RKO (cell line): ENCODE measurements around the gene CCNG2.

ENCODE experiments used
- DNase-seq: peaks from one replicate; pipeline ENCODE4 v3.0.0-alpha.2; 2016; ENCODE audit warnings: low spot score

CCNG2 gene

GRCh38 chr4:77203380-77204197 lies 46.6 kb downstream of the CCNG2 start:
- peak; percentile 33 for DNase-seq

GRCh38 chr4:77204621-77205020 lies 47.6 kb downstream of the CCNG2 start:
- no peak for DNase-seq

GRCh38 chr4:77209012-77209411 lies 52.0 kb downstream of the CCNG2 start:
- DNase-seq = no peak

- DNase-seq = no peak
These were observed 52.9 kb downstream of the CCNG2 start for GRCh38 chr4:77209936-77210335.

- no peak for DNase-seq
These were observed 58.1 kb downstream of the CCNG2 start for GRCh38 chr4:77215107-77215506.

- no peak for DNase-seq
These were observed 60.5 kb downstream of the CCNG2 start for GRCh38 chr4:77217526-77217925.

GRCh38 chr4:77219266-77219665 lies 62.3 kb downstream of the CCNG2 start:
- DNase-seq = no peak
